AG04450 (cell line): ENCODE measurements around the gene FKBP9. TPM values are rescaled to one million over a fixed set of nuclear protein-coding genes. Genes with fewer than 3 reads are reported as not detected.

Experiments
- CTCF ChIA-PET: fragments of 300-600, 350-600 bp; formaldehyde crosslinking; extraction: SDS; loops from one replicate; lab custom pipeline; 2022; ENCODE audit warnings: antibody characterized with exemption, inconsistent platforms; lab: Charles Lee
- POLR2A ChIA-PET: fragments of 350-600 bp; formaldehyde crosslinking; extraction: SDS; loops from one replicate; lab custom pipeline; 2021; ENCODE audit warnings: antibody characterized with exemption, inconsistent platforms; lab: Yijun Ruan, JAX
- DNase-seq: peaks from one replicate; pipeline ENCODE4 v3.0.0-alpha.2; 2011; ENCODE audit warnings: low read depth, low spot score
- H3K27ac ChIP-seq: one replicate; pipeline ENCODE4 v1.5.1; 2012; ENCODE audit warnings: low read depth, low read length, control low read depth
- H3K27me3 ChIP-seq: one replicate; pipeline ENCODE4 v1.6.0; 2012; ENCODE audit warnings: low read length; ENCODE audit not compliant: control insufficient read depth, insufficient read depth
- H3K4me3 ChIP-seq: 2 replicates; pipeline ENCODE4 v1.5.1; 2011; ENCODE audit warnings: mild to moderate bottlenecking, low read depth, low read length, control low read depth
- H3K9me3 ChIP-seq: 2 replicates; pipeline ENCODE4 v1.5.1; 2012; ENCODE audit warnings: low read length; ENCODE audit not compliant: control insufficient read depth, insufficient read depth
- polyA plus RNA-seq: library from polyadenylated mRNA; depleted of rRNA; stranded (reverse); fragments of >200 nt; gene quantifications from 2 replicates; pipeline ENCODE4 v1.2.3, GENCODE V29; 2011; rRNA removed
- small RNA-seq: library from RNA; depleted of rRNA; stranded (forward); fragments of <200 nt; gene quantifications from one replicate; pipeline ENCODE3, GENCODE V24; 2012; ENCODE audit warnings: low read depth; ENCODE audit not compliant: insufficient read length
- TF ChIP-seq, protein P1 (sequence below): IDR thresholded peaks from 2 replicates; pipeline ENCODE4 v1.5.1; 2011; ENCODE audit warnings: low read depth, low read length, control low read depth, inconsistent platforms

FKBP9 gene
- polyA plus RNA-seq, 1 experiment = 204 TPM

DNA sequence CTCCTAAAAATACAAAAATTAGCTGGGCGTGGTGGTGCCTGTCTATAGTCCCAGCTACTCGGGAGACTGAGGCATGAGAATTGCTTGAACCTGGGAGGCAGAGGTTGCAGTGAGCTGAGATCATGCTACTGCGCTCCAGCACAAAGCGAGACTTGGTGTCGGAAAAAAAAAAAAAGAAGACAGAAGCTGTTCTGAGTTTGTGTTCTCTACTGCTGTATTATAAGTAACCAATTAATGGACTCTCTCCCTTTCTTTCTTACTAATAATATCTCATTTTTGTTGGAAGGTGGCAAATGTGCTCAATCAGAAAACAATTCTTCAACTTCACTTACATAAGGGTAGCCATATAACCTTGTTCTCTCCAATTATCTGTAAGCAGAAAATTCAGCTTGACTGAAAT is 97.9 kb downstream of the FKBP9 start:
- Histone ChIP-seq H3K27ac (no peak overlapping the region), H3K27me3 (no peaks in the 10 kb centered on the region), H3K4me3 (no peak overlapping the region), H3K9me3 (no peaks in the 10 kb centered on the region)
- ChIA-PET POLR2A (no interaction called here), CTCF (interaction anchor here (0.7 to 3.4 kb wide), 3 partner anchors 53 to 254 kb away, joined by 3 to 18 read pairs (median 4); no protein-coding TSS in a partner anchor)
- DNase-seq = no peak
- TF ChIP-seq, protein P1, sequence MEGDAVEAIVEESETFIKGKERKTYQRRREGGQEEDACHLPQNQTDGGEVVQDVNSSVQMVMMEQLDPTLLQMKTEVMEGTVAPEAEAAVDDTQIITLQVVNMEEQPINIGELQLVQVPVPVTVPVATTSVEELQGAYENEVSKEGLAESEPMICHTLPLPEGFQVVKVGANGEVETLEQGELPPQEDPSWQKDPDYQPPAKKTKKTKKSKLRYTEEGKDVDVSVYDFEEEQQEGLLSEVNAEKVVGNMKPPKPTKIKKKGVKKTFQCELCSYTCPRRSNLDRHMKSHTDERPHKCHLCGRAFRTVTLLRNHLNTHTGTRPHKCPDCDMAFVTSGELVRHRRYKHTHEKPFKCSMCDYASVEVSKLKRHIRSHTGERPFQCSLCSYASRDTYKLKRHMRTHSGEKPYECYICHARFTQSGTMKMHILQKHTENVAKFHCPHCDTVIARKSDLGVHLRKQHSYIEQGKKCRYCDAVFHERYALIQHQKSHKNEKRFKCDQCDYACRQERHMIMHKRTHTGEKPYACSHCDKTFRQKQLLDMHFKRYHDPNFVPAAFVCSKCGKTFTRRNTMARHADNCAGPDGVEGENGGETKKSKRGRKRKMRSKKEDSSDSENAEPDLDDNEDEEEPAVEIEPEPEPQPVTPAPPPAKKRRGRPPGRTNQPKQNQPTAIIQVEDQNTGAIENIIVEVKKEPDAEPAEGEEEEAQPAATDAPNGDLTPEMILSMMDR = no peak

Small RNA genes within 50 kb of the gene (small RNA-seq; reads per million reads assigned to genes)
- gene AC083863.1 (not detected), gene RN7SL505P (not detected), gene RNU6-388P (not detected), gene RPS29P14 (not detected)

Other genes with a start within 250 kb of the FKBP9 start
- gene KBTBD2, start 65.7 kb upstream of the FKBP9 start, polyA plus RNA-seq = 21.9 and 26.1 TPM in 2 replicates
- 13.0 and 20.3 TPM in 2 replicates for gene NT5C3A, start 105.3 kb downstream of the FKBP9 start, polyA plus RNA-seq
- 18.2 and 23.9 TPM in 2 replicates for gene RP9, start 152.0 kb downstream of the FKBP9 start, polyA plus RNA-seq
- 13.5 and 15.6 TPM in 2 replicates for gene BBS9, start 172.1 kb downstream of the FKBP9 start, polyA plus RNA-seq